NCI-H2227 treated with DMSO at 0.1 percent for 48 hours (cell line): ENCODE measurements around the gene AKAP9.
"Not testable (repeated sequence)": the region's sequence is repeated elsewhere in the genome, so short reads cannot be mapped to it uniquely, and the experiment has no call there.

Experiments
- DNase-seq: peaks from one replicate; lab custom pipeline; 2025; lab: John Stamatoyannopoulos, UW

The AKAP9 gene

DNA sequence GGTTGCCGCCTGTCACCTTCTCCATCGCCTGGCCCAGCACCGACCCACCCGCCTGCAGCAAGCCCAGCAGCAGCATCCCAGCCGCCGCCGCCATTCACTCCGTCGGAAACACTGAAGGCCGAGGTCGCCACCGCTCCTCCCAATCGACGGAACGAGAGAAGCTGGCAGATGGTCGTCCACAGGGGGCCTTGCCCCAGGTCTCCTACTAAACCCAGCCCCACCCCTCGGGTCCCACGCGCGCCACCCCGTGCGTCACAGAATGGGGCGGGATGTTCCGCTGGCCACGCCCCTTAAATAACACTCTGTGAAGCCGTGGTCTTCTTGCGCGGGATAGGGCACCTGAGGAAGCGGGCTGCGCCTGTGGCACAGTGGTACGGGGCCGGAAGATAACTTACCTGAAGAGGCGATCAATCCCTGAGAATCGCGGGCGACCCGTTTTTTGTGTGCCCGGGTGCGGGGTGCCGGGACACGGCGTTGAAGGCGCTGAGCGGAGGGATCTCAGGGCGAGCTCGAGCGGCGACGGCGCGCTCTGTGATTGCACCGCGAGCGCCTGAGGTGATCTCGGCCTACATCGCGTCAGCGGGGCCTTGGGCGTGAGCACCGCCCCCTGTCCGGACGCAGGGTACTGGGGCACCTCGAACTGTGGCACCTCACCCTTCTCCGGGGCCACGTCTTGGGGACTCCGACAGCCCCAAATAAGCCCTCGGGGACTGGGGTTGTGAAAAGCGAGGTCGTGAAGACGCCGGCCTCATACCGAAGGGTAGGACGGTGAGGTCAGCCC lies 193.8 kb downstream of the AKAP9 start, which contains the start of gene CYP51A1:
CYP51A1 (minus strand) TSS at position 207 of the 781 bp plus-strand sequence; CDS start at position 94, 113 bp downstream.
- peak; percentile 97 for DNase-seq

DNA sequence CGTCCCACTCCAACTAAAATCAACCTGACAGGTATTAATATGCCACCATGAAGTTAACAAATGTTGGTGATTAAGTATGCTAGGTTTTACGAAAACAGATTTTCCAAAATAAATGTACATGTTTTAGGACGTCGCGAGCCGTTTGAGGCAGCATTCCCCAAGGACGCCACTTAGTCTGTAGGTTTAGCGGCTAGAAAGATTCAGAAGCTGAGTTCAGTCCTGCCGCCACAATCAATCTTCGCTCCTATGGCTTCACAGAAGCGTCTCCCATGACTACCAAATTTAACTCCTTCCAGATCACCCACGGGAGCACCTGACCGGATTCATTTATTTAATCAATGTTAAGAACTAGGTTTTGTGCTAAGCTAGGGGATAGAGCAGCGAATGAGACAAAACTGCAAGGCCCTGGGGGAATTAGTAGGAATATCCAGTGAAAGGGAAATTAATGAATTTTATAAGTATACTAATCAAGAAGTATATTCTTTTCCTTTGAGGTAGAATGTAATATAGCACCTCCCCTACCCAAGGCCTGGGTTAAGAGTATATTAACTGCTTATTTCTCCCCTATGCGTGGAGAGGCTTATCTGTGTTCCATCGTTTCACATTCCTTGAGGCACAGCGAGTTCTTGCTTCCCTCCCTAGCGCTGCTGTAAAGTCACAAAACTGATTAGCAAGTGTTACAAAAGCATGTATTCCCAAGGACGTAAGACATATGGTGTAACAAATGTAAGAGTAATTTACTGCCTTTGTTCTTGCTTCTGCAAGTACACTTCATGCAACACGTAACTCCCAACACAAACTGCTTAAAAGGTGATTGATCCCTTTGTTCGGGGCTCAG lies 194.6 kb downstream of the AKAP9 start:
- DNase-seq, result peak; percentile 59

DNA sequence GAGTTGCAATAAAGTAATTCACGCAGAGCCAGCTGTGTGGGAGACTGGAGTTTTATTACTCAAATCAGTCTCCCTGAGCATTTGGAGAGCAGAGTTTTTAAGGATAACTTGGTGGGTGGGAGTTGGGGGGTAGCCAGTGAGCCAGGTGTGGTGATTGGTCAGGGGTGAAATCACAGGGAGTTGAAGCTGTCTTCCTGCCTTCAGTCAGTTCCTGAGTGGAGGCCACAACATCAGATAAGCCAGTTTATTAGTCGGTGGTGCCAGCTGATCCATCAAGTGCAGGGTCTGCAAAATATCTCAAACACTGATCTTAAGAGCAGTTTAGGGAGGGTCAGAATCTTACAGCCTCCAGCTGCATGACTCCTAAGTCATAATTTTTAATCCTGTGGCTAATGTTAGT lies 196.9 kb downstream of the AKAP9 start:
- DNase-seq, result no peak

DNA sequence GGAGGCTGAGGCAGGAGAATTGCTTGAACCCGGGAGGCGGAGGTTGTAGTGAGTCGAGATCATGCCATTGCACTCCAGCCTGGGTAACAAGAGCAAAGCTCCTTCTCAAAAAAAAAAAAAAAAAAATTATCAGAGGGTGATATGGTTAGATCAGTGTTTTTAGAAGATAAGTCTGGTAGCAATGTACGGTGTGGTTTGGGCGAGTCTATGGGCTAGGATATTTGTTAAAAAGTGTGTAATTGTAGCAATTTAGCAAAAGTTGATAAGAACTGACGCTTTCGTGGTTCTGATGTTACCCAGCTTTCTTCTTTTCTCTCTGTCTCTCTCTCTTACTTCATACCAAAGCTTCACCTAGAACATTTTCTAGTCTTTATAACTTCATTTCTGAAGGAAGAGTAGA lies 200.5 kb downstream of the AKAP9 start:
- no peak for DNase-seq

DNA sequence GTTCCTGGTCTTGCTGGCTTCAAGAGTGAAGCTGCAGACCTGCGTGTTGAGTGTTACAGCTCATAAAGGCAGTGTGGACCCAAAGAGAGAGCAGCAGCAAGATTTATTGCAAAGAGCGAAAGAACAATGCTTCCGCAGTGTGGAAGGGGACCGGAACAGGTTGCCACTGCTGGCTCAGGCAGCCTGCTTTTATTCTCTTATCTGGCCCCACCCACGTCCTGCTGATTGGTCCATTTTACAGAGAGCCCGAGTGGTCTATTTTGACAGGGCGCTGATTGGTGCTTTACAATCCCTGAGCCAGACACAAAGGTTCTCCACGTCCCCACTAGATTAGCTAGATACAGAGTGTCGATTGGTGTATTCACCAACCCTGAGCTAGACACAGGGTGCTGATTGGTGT lies 202.1 kb downstream of the AKAP9 start:
- DNase-seq, result not testable (repeated sequence)

DNA sequence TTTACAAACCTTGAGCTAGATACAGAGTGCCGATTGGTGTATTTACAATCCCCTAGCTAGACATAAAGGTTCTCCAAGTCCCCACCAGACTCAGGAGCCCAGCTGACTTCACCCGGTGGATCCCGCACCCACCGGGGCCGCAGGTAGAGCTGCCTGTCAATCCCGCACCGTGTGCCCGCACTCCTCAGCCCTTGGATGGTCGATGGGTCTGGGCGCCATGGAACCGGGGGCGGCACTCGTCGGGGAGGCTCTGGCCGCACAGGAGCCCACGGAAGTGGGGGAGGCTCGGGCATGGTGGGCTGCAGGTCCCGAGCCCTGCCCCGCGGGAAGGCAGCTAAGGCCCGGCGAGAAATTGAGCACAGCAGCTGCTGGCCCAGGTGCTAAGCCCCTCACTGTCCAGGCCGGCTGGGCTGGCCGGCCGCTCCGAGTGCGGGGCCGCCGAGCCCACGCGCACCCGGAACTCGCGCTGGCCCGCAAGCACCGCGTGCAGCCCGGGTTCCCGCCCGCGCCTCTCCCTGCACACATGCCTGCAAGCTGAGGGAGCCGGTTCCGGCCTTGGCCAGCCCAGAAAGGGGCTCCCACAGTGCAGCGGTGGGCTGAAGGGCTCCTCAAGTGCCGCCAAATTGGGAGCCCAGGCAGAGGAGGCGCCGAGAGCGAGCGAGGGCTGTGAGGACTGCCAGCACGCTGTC lies 202.7 kb downstream of the AKAP9 start:
- DNase-seq, result not testable (repeated sequence)

DNA sequence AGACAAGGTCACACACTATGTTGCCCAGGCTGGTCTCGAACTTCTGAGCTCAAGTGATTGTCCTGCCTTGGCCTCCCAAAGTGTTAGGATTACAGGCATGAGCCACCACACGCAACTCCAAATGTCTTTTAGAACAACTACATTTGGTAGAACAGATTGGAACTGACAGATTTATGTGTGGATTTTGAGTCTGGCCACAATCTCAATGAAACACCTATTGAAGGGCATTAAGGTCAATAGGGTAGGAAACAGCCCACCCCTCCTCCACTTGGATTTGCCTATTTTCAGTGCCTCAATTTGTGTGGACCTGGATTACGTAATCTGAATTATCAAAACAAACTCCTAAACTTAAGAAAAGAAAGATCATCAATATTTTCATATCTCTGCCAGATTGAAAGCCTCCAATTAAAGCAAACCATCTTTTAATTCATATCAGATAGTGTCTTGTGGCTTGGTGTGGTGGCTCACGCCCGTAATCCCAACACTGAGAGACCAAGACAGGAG lies 209.1 kb downstream of the AKAP9 start:
- DNase-seq, result no peak

DNA sequence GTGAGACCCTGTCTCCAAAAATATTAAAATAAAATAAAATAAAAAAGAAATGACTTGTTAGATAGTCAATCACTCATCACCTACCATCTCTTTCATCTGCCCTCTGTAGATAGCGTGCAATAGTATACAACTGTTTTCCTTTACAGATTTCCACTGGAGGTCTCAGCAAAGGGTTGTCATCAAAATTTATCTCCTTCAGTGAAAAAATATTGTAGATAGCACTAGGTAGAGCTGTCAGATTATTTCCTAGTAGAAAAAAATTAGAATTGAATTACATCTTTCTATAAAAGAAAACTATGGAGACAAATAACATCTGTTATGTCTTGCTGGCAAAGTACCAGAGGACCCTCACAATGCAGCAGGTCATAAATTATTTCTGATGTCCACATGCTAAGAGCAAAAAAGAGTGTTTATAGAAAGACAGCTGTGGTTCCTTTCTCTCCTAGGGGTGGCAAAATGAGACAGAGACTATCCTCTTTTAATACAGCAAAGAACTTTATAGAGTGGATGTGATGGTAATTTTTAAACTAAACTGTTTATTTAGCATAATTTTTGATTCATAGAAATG lies 209.9 kb downstream of the AKAP9 start:
- peak; percentile 63 for DNase-seq

DNA sequence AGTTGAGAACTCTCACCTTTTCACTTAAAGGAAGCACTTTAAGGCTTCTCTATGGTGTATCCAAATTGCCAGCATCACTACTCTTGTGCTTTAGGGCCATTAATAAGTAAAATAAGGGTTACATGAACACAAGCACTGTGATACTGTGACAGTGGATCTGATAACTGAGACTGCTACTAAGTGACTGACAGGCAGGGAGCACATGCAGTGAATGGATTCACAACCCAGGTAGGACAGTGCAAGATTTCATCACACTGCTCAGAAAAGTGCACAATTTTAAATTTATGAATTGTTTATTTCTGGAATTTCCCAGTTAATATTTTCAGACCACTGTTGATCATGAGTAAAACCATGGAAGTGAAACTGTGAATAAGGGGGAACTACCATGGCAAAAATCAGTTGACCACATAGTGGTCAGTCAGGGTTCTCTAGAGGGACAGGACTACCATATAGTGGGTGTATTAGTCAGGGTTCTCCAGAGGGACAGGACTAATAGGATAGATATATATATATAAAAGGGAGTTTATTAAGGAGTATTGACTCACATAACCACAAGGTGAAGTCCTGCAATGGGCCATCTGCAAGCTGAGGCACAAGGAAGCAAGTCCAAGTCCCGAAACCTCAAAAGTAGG lies 214.6 kb downstream of the AKAP9 start:
- DNase-seq, result no peak

DNA sequence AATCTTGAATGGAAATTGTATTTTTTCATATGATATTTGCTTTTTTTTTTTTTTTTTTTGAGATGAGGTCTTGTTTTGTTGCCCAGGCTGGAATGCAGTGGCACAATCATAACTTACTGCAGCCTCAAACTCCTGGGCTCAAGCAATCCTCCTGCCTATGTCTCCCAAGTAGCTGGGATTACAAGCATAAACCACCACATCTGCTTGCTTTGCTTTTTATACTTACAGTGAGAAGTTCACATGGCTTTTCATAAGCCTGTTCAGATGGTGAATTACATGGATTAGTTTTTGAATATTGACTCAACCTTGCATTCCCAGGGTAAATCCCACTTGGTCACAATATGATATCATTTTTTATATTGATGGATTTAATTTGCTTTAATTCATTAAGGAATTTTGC lies 216.3 kb downstream of the AKAP9 start:
- DNase-seq, result no peak

DNA sequence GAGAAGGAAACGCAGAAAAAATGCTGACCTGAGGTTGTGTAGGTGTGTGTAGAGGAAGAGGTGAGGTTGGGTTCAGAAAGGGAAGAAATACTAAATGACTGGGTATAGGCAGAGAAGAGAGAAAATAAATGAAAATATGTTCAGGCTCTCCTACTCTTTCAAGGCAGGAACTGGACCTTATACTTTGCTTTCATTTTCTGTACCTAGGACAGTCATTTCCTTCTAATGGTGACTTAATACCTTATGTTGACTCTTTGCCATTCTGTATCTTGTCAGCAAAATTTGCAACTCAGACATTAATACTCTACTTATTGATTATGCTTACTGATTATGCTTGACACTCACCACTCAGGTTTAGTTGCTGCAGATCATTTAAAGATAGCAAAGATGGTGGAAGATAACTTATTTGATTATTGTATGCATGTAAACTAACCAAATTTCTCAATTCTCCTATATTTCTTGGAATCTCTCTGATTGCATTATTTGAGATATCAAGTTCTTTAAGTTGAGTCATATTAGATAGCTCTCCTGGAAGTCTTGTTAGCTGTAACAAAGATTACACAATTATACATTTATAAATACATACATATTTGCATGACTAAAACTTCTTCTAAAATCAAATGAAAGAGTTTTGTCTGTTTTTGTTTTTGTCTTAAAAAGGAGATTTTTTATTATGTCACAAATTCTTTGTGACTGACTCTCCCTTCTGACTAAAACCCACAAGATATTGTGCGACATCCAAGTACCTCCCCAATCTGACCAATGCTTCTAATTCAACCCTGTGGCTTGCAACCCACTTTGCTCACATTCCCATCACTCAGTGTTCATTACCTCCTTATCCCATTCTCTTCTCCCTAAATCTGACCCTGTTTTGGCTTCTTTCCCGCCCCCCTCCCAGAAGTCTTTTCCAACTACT lies 218.3 kb downstream of the AKAP9 start:
- no peak for DNase-seq
